K562 (cell line): ENCODE data around the gene PRCD. TPM values are rescaled to one million over a fixed set of nuclear protein-coding genes. Genes with fewer than 3 reads are reported as not detected.
A peak's percentile ranks its signal among the peaks of the same experiment; 100 is the strongest.

ENCODE experiments used
- BRD9 ChIP-seq: fragments of 450-650 bp; IDR thresholded peaks from 2 replicates; pipeline ENCODE4 v1.6.1; 2018; ENCODE audit warnings: low read depth; ENCODE audit not compliant: partially characterized antibody
- COPS2 ChIP-seq: fragments of 450-650 bp; conservative IDR thresholded peaks from 2 replicates; pipeline ENCODE4 v1.6.1; 2016; ENCODE audit warnings: mild to moderate bottlenecking, moderate library complexity
- DPF2 ChIP-seq: fragments of 450-650 bp; IDR thresholded peaks from 2 replicates; pipeline ENCODE4 v1.6.1; 2016
- ETV1 ChIP-seq: fragments of 450-650 bp; conservative IDR thresholded peaks from 2 replicates; pipeline ENCODE4 v1.6.1; 2016; ENCODE audit warnings: missing genetic modification characterization, control low read depth, low read depth, missing compliant biosample characterization
- FOXJ3 ChIP-seq: sonication (generic); formaldehyde crosslinking; IDR thresholded peaks from 2 replicates; pipeline ENCODE4 v1.4.0; 2020; ENCODE audit warnings: mild to moderate bottlenecking, missing genetic modification reagents
- FUS ChIP-seq: fragments of 200-400 bp; formaldehyde crosslinking; optimal IDR thresholded peaks from 2 replicates; pipeline ENCODE3; 2017; ENCODE audit warnings: low read depth, low read length
- GATAD2A ChIP-seq: fragments of 450-650 bp; IDR thresholded peaks from 2 replicates; pipeline ENCODE4 v1.6.1; 2017
- HMG20B ChIP-seq: fragments of 250-450 bp; sonication (Bioruptor Pico); IDR thresholded peaks from 2 replicates; pipeline ENCODE4 v1.5.0; 2021; ENCODE audit warnings: mild to moderate bottlenecking
- HMGN3 ChIP-seq: IDR thresholded peaks from 2 replicates; pipeline ENCODE4 v1.6.1; 2011; ENCODE audit warnings: borderline replicate concordance, low read depth, mild to moderate bottlenecking, mixed read lengths, low read length; ENCODE audit not compliant: insufficient read length; ENCODE audit errors: extremely low read depth
- HNRNPH1 ChIP-seq: fragments of 200-400 bp; formaldehyde crosslinking; optimal IDR thresholded peaks from 2 replicates; pipeline ENCODE3; 2017; ENCODE audit warnings: low read depth, mild to moderate bottlenecking, low read length, moderate library complexity
- LCOR ChIP-seq: sonication (generic); formaldehyde crosslinking; IDR thresholded peaks from 2 replicates; pipeline ENCODE4 v1.8.0; 2022; ENCODE audit warnings: mild to moderate bottlenecking, missing genetic modification reagents
- MBD2 ChIP-seq: sonication (generic); IDR thresholded peaks from 2 replicates; pipeline ENCODE4 v1.6.1; 2016; ENCODE audit warnings: low read depth, borderline replicate concordance
- MTA3 ChIP-seq: fragments of 450-650 bp; formaldehyde crosslinking; IDR thresholded peaks from 2 replicates; pipeline ENCODE4 v1.6.1; 2017; ENCODE audit warnings: mild to moderate bottlenecking, borderline replicate concordance
- NR2C2 ChIP-seq, 2 experiments: fragments of 200-800 bp in 1 of 2; sonication (Bioruptor generic) in 1 of 2; sonication (generic) in 1 of 2; formaldehyde crosslinking in 1 of 2; IDR thresholded peaks; 2 replicates each; pipeline versions ENCODE4 v1.6.1 to v1.8.0; 2016 to 2022; ENCODE audit warnings: mild to moderate bottlenecking in 1 of 2, missing compliant biosample characterization in 1 of 2, missing genetic modification characterization in 1 of 2, missing genetic modification reagents in 1 of 2
- POU5F1 ChIP-seq: fragments of 150-350 bp; IDR thresholded peaks from 2 replicates; pipeline ENCODE4 v1.6.1; 2014; ENCODE audit warnings: borderline replicate concordance, low read length, low read depth, mild to moderate bottlenecking; ENCODE audit not compliant: partially characterized antibody
- RBFOX2 ChIP-seq: fragments of 200-400 bp; formaldehyde crosslinking; IDR thresholded peaks from 2 replicates; pipeline ENCODE4 v1.6.1; 2017; ENCODE audit warnings: low read depth, mild to moderate bottlenecking, low read length, moderate library complexity
- SMC3 ChIP-seq: conservative IDR thresholded peaks from 2 replicates; pipeline ENCODE4 v1.6.1; 2011; ENCODE audit warnings: low read depth, low read length, improper control_type of control experiment; ENCODE audit not compliant: insufficient read depth
- TFAM ChIP-seq: fragments of 250-450 bp; sonication (Bioruptor Pico); conservative IDR thresholded peaks from 2 replicates; pipeline ENCODE4 v1.5.0; 2021; ENCODE audit warnings: mild to moderate bottlenecking, moderate library complexity
- XRCC5 ChIP-seq: fragments of 200-400 bp; formaldehyde crosslinking; IDR thresholded peaks from 2 replicates; pipeline ENCODE4 v1.6.1; 2017; ENCODE audit warnings: low read depth, mild to moderate bottlenecking, low read length
- ZNF133 ChIP-seq: fragments of 250-450 bp; sonication (Bioruptor Pico); IDR thresholded peaks from 2 replicates; pipeline ENCODE4 v1.4.0; 2020; ENCODE audit warnings: mild to moderate bottlenecking
- ZNF175 ChIP-seq: fragments of 200-800 bp; sonication (Bioruptor generic); IDR thresholded peaks from 2 replicates; pipeline ENCODE4 v1.6.1; 2016; ENCODE audit warnings: low read depth, mild to moderate bottlenecking, missing genetic modification characterization, missing compliant biosample characterization
- ZNF197 ChIP-seq: fragments of 200-800 bp; sonication (Bioruptor generic); IDR thresholded peaks from 2 replicates; pipeline ENCODE4 v1.6.1; 2016; ENCODE audit warnings: low read depth, missing genetic modification characterization, missing compliant biosample characterization
- ZNF740 ChIP-seq, 3 experiments: fragments of 200-800 bp in 1 of 3; sonication (Bioruptor generic) in 1 of 3; sonication (generic) in 1 of 3; formaldehyde crosslinking in 1 of 3; IDR thresholded peaks; 2 replicates each; pipeline versions ENCODE4 v1.6.1 to v1.8.0; 2016 to 2022; ENCODE audit warnings: mild to moderate bottlenecking in 2 of 3, missing compliant biosample characterization in 2 of 3, missing genetic modification characterization in 2 of 3, missing genetic modification reagents in 1 of 3
- polyA plus RNA-seq, 8 experiments: library from polyadenylated mRNA; depleted of rRNA in 4 of 8; stranded (reverse) in 5 of 8; unstranded in 3 of 8; fragments of >200 nt; fragmentation: Nextera tagmentation in 2 of 8; fragmentation: Illumina TruSeq in 1 of 8; extraction: Ambion mirVana in 2 of 8; extraction: Trizol in 1 of 8; gene quantifications; 2 replicates each; pipeline versions ENCODE4 v1.2.1 to v1.2.3, GENCODE V29; 2011 to 2014; ENCODE audit warnings: inconsistent platforms in 1 of 8, missing spikeins in 1 of 8
- total RNA-seq, 7 experiments: library from RNA; depleted of rRNA in 6 of 7; stranded (reverse); fragments of >200 nt in 6 of 7; fragmentation: Illumina TruSeq in 2 of 7; extraction: Trizol in 2 of 7; gene quantifications; 2 replicates each; pipeline versions ENCODE4 v1.2.1 to v1.2.3, GENCODE V29; 2011 to 2021; ENCODE audit warnings: low replicate concordance in 1 of 7
- TF ChIP-seq, protein P1 (sequence below): IDR thresholded peaks from 2 replicates; pipeline ENCODE4 v1.6.1; 2011; ENCODE audit not compliant: insufficient read length; ENCODE audit errors: extremely low read depth
- TF ChIP-seq, protein P2 (sequence below): sonication (generic); formaldehyde crosslinking; IDR thresholded peaks from 2 replicates; pipeline ENCODE4 v1.8.0; 2022; ENCODE audit warnings: mild to moderate bottlenecking, low read depth, missing genetic modification reagents

The PRCD gene
- total and polyA plus RNA-seq, 9 of the 15 experiments (the other 6 are each of a cell fraction or from before 2014, with no cell fraction given): 0.20 to 0.25 (median 0.21) TPM; not detected in 6

DNA sequence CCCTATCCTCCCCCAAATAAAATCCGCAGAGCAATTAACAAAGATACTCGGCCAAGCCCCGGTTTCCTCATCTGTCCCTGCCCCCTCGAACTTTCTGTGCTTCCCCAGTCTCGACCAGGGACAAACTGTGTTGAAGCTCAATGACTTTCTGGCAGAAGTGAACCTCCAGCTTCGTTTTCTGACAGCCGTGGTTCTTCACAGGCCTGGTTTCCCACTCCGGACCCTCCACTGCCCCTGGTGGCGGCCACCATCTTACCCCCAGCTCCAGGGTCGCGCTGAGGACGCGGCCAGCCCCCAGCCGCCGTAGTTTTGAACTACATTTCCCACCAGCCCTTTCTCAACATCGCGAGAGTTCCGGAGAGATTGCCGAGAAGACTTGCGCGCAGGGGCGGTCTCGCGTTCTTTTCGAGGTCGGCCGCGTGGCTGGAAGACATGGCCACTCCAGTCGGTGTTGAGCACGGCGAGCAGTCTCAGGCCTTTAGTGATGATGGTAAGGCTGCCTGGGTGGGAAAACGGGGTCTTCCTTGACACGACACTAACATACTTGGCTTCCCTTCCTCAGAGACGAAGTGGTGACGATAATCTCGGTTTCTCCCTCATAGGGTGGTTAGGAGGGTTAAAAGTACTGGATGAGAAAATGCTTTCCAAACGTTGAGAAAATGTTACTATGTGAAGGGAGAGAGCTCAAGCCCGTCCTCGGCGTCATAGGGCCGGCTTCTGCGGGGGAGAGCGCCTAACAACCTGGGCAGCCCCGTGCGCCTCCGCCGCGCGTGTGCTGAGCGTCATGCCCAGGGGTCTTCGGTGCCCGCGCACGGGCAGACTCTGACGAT lies 17.7 kb downstream of the PRCD start (continued):
- TF ChIP-seq, protein P1, sequence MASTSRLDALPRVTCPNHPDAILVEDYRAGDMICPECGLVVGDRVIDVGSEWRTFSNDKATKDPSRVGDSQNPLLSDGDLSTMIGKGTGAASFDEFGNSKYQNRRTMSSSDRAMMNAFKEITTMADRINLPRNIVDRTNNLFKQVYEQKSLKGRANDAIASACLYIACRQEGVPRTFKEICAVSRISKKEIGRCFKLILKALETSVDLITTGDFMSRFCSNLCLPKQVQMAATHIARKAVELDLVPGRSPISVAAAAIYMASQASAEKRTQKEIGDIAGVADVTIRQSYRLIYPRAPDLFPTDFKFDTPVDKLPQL: peak; percentile 68
- TF ChIP-seq, protein P2, sequence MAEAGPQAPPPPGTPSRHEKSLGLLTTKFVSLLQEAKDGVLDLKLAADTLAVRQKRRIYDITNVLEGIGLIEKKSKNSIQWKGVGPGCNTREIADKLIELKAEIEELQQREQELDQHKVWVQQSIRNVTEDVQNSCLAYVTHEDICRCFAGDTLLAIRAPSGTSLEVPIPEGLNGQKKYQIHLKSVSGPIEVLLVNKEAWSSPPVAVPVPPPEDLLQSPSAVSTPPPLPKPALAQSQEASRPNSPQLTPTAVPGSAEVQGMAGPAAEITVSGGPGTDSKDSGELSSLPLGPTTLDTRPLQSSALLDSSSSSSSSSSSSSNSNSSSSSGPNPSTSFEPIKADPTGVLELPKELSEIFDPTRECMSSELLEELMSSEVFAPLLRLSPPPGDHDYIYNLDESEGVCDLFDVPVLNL (CRISPR knock-in tag): peak; percentile 21; the same call in 1 of the 2 replicates
- TF ChIP-seq NR2C2 (CRISPR knock-in tag; IDR thresholded peaks at IDR 0.05): peak; percentile 45
- peak; percentile 92 for TF ChIP-seq NR2C2 (tag; IDR thresholded peaks at IDR 0.05)
- TF ChIP-seq HNRNPH1: no peak
- peak; percentile 64 for TF ChIP-seq HMGN3
- TF ChIP-seq COPS2: no peak
- TF ChIP-seq SMC3: peak; percentile 27; the same call in 1 of the 2 replicates
- peak; percentile 50 for TF ChIP-seq MTA3
- TF ChIP-seq DPF2: no peak
- TF ChIP-seq ZNF740 (CRISPR knock-in tag; IDR thresholded peaks at IDR 0.05): peak; percentile 57; the same call in 1 of the 2 replicates
- peak in 1 of 2 experiments; percentile 12; a peak in 1 of 4 replicates for TF ChIP-seq ZNF740 (tag; IDR thresholded peaks at IDR 0.05)
- peak; percentile 33 for TF ChIP-seq POU5F1
- peak; percentile 99 for TF ChIP-seq RBFOX2
- TF ChIP-seq HMG20B (CRISPR knock-in tag): no peak
- no peak for TF ChIP-seq ZNF133 (CRISPR knock-in tag)
- TF ChIP-seq FUS: no peak
- peak; percentile 78; the same call in 1 of the 2 replicates for TF ChIP-seq LCOR (CRISPR knock-in tag)
- peak; percentile 79; the same call in 1 of the 2 replicates for TF ChIP-seq GATAD2A
- peak; percentile 78 for TF ChIP-seq MBD2
- TF ChIP-seq ETV1 (tag): no peak
- TF ChIP-seq ZNF175 (CRISPR knock-in tag): no peak
- peak; percentile 68 for TF ChIP-seq BRD9
- no peak for TF ChIP-seq FOXJ3 (CRISPR knock-in tag)
- no peak for TF ChIP-seq TFAM
- peak; percentile 82; the same call in 1 of the 2 replicates for TF ChIP-seq XRCC5
- TF ChIP-seq ZNF197 (CRISPR knock-in tag): no peak
